ENCODE results near the gene PDE4B. TPM values are rescaled to one million over a fixed set of nuclear protein-coding genes. Genes with fewer than 3 reads are reported as not detected.

Gene PDE4B
- total RNA-seq, 1 donor from 2014 or later: 7.2 TPM

GRCh38 chr1:66288048-66288447, 495.4 kb downstream of the PDE4B start:
- DNase-seq: no peak
- H3K9me3 Mint-ChIP-seq (ENCODE audit: unreplicated experiment): no peaks in the 10 kb centered on the region
- no peak for TF ChIP-seq CTCF (IDR thresholded peaks at IDR 0.05; ENCODE audit: partially characterized antibody, unreplicated experiment)
- H3K4me3 Mint-ChIP-seq (ENCODE audit: unreplicated experiment): no peak overlapping the region
- H3K36me3 Mint-ChIP-seq (ENCODE audit: unreplicated experiment): no peaks in the 10 kb centered on the region
- no peak overlapping the region for H3K27ac Mint-ChIP-seq (ENCODE audit: unreplicated experiment)
- H3K27me3 Mint-ChIP-seq (ENCODE audit: unreplicated experiment): no peaks in the 10 kb centered on the region
- H3K4me1 Mint-ChIP-seq (ENCODE audit: low read depth, unreplicated experiment): no peaks in the 10 kb centered on the region

- H3K4me1 Mint-ChIP-seq (ENCODE audit: low read depth, unreplicated experiment): no peaks in the 10 kb centered on the region
- DNase-seq: no peak
- no peak for TF ChIP-seq CTCF (IDR thresholded peaks at IDR 0.05; ENCODE audit: partially characterized antibody, unreplicated experiment)
- H3K4me3 Mint-ChIP-seq (ENCODE audit: unreplicated experiment): no peak overlapping the region
- no peak overlapping the region for H3K27ac Mint-ChIP-seq (ENCODE audit: unreplicated experiment)
- no peaks in the 10 kb centered on the region for H3K27me3 Mint-ChIP-seq (ENCODE audit: unreplicated experiment)
- H3K9me3 Mint-ChIP-seq (ENCODE audit: unreplicated experiment): no peaks in the 10 kb centered on the region
- no peaks in the 10 kb centered on the region for H3K36me3 Mint-ChIP-seq (ENCODE audit: unreplicated experiment)
Measured at GRCh38 chr1:66290761-66291530, 498.3 kb downstream of the PDE4B start.

- no peaks in the 10 kb centered on the region for H3K36me3 Mint-ChIP-seq (ENCODE audit: unreplicated experiment)
- DNase-seq: no peak
- H3K27ac Mint-ChIP-seq (ENCODE audit: unreplicated experiment): no peak overlapping the region
- no peak overlapping the region for H3K4me3 Mint-ChIP-seq (ENCODE audit: unreplicated experiment)
- H3K9me3 Mint-ChIP-seq (ENCODE audit: unreplicated experiment): no peaks in the 10 kb centered on the region
- no peaks in the 10 kb centered on the region for H3K4me1 Mint-ChIP-seq (ENCODE audit: low read depth, unreplicated experiment)
- no peak for TF ChIP-seq CTCF (IDR thresholded peaks at IDR 0.05; ENCODE audit: partially characterized antibody, unreplicated experiment)
- H3K27me3 Mint-ChIP-seq (ENCODE audit: unreplicated experiment): no peaks in the 10 kb centered on the region
Measured at GRCh38 chr1:66291531-66291864, 498.8 kb downstream of the PDE4B start.

GRCh38 chr1:66292305-66292704, 499.6 kb downstream of the PDE4B start:
- DNase-seq: no peak
- no peak overlapping the region for H3K27ac Mint-ChIP-seq (ENCODE audit: unreplicated experiment)
- H3K36me3 Mint-ChIP-seq (ENCODE audit: unreplicated experiment): no peaks in the 10 kb centered on the region
- no peaks in the 10 kb centered on the region for H3K9me3 Mint-ChIP-seq (ENCODE audit: unreplicated experiment)
- no peaks in the 10 kb centered on the region for H3K4me1 Mint-ChIP-seq (ENCODE audit: low read depth, unreplicated experiment)
- no peak overlapping the region for H3K4me3 Mint-ChIP-seq (ENCODE audit: unreplicated experiment)
- TF ChIP-seq CTCF (IDR thresholded peaks at IDR 0.05; ENCODE audit: partially characterized antibody, unreplicated experiment): no peak
- no peaks in the 10 kb centered on the region for H3K27me3 Mint-ChIP-seq (ENCODE audit: unreplicated experiment)

GRCh38 chr1:66292944-66293343, 500.2 kb downstream of the PDE4B start:
- Mint-ChIP-seq H3K4me1 (ENCODE audit: low read depth, unreplicated experiment) (no peaks in the 10 kb centered on the region), H3K9me3 (ENCODE audit: unreplicated experiment) (no peaks in the 10 kb centered on the region), H3K4me3 (ENCODE audit: unreplicated experiment) (no peak overlapping the region), H3K27me3 (ENCODE audit: unreplicated experiment) (no peaks in the 10 kb centered on the region), H3K36me3 (ENCODE audit: unreplicated experiment) (no peaks in the 10 kb centered on the region), H3K27ac (ENCODE audit: unreplicated experiment) (no peak overlapping the region)
- DNase-seq: no peak
- TF ChIP-seq CTCF (IDR thresholded peaks at IDR 0.05; ENCODE audit: partially characterized antibody, unreplicated experiment): no peak

All from glutamatergic neuron (in vitro differentiated cells).